ENCODE data around the gene CCDC192. TPM values are rescaled to one million over a fixed set of nuclear protein-coding genes. Genes with fewer than 3 reads are reported as not detected.
"Not testable (repeated sequence)": the region's sequence is repeated elsewhere in the genome, so short reads cannot be mapped to it uniquely, and the experiment has no call there.

Gene CCDC192
- total RNA-seq, 2 experiments from 2014 or later = not detected

DNA sequence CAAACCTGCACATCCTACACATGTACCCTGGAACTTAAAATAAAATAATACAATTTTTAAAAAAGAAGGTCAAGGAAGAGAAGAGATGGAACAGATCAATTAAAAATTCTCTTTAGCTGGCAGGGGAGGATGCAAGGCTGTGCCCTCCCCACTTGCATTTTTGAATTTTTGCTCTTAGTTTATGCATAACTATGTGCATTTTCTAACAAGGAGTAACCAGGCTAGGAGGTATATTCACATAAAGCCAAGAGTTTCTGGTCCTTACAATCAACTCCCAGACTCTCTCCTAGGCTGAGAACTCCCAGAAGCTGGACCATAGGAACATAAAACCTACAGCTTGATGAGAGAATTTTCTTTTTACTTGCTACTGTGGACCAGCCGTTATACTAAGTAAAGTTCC is 29.8 kb downstream of the CCDC192 start:
- H3K27ac Mint-ChIP-seq = no peak overlapping the region

DNA sequence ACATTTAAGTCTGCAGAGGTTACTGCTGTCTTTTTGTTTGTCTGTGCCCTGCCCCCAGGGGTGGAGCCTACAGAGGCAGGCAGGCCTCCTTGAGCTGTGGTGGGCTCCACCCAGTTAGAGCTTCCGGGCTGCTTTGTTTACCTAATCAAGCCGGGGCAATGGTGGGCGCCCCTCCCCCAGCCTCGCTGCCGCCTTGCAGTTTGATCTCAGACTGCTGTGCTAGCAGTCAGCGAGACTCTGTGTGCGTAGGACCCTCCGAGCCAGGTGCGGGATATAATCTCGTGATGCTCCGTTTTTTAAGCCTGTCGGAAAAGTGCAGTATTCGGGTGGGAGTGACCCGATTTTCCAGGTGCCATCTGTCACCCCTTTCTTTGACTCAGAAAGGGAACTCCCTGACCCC is 36.2 kb downstream of the CCDC192 start:
- H3K27ac Mint-ChIP-seq, POLR2A ChIA-PET: not testable (repeated sequence)
- peak in 1 of 14 experiments; percentile 6 for DNase-seq

More for the DNA sequence above, 29.8 kb downstream of the CCDC192 start:
- intact Hi-C loops (cut with DNase I, micrococcal nuclease) = no loop called here
- H3K36me3 Mint-ChIP-seq (ENCODE audit: low read depth) = no peaks in the 10 kb centered on the region
- no peak overlapping the region for H3K4me3 Mint-ChIP-seq
- Histone ChIP-seq H3K4me3 (ENCODE audit: low read length) (no peak overlapping the region), H3K9me3 (ENCODE audit: control insufficient read depth in 1 of 2, insufficient read depth in 1 of 2, low read length in 2 of 2) (no peaks in the 10 kb centered on the region), H3K4me1 (ENCODE audit: insufficient read depth, low read length) (no peaks in the 10 kb centered on the region), H3K27ac (ENCODE audit: low read depth in 1 of 2, low read length in 2 of 2) (no peak overlapping the region), H3K36me3 (ENCODE audit: insufficient read depth, low read length) (no peaks in the 10 kb centered on the region), H3K27me3 (ENCODE audit: control insufficient read depth in 1 of 2, insufficient read depth in 2 of 2, low read length in 2 of 2) (no peaks in the 10 kb centered on the region)
- no peaks in the 10 kb centered on the region for H3K4me1 Mint-ChIP-seq (ENCODE audit: low read depth)
- ChIA-PET CTCF (no interaction called here), POLR2A (no interaction called here)
- no peaks in the 10 kb centered on the region for H3K27me3 Mint-ChIP-seq
- no peak for ATAC-seq (ENCODE audit: poor library complexity)
- peaks cover 2% of the 10 kb centered on the region for H3K9me3 Mint-ChIP-seq
- DNase-seq = no peak
- TF ChIP-seq CTCF (IDR thresholded peaks at IDR 0.05) = no peak

GRCh38 chr5:127739807-127740384 is 36.7 kb downstream of the CCDC192 start:
- peaks cover 5% of the 10 kb centered on the region for H3K4me1 Mint-ChIP-seq (ENCODE audit: low read depth)
- no peaks in the 10 kb centered on the region for H3K36me3 Mint-ChIP-seq (ENCODE audit: low read depth)
- ChIA-PET POLR2A (no interaction called here), CTCF (no interaction called here)
- no peak for TF ChIP-seq CTCF (IDR thresholded peaks at IDR 0.05)
- H3K27ac ChIP-seq (ENCODE audit: low read depth in 1 of 2, low read length in 2 of 2) = no peak overlapping the region
- peaks cover 27% of the 10 kb centered on the region for H3K27me3 Mint-ChIP-seq
- no peaks in the 10 kb centered on the region for H3K36me3 ChIP-seq (ENCODE audit: insufficient read depth, low read length)
- H3K4me3 Mint-ChIP-seq = no peak overlapping the region
- DNase-seq (no peak), ATAC-seq (ENCODE audit: poor library complexity) (no peak)
- no peaks in the 10 kb centered on the region for H3K27me3 ChIP-seq (ENCODE audit: control insufficient read depth in 1 of 2, insufficient read depth in 2 of 2, low read length in 2 of 2)
- H3K4me3 ChIP-seq (ENCODE audit: low read length) = no peak overlapping the region
- H3K9me3 Mint-ChIP-seq = no peaks in the 10 kb centered on the region
- no peaks in the 10 kb centered on the region for H3K9me3 ChIP-seq (ENCODE audit: control insufficient read depth in 1 of 2, insufficient read depth in 1 of 2, low read length in 2 of 2)
- no peak overlapping the region for H3K27ac Mint-ChIP-seq
- intact Hi-C loops (cut with DNase I, micrococcal nuclease) = no loop called here
- no peaks in the 10 kb centered on the region for H3K4me1 ChIP-seq (ENCODE audit: insufficient read depth, low read length)

More for the DNA sequence above, 36.2 kb downstream of the CCDC192 start:
- H3K36me3 ChIP-seq (ENCODE audit: insufficient read depth, low read length); H3K4me1 Mint-ChIP-seq (ENCODE audit: low read depth); H3K27ac ChIP-seq (ENCODE audit: low read depth in 1 of 2, low read length in 2 of 2); H3K27me3 ChIP-seq (ENCODE audit: control insufficient read depth in 1 of 2, insufficient read depth in 2 of 2, low read length in 2 of 2); CTCF ChIA-PET; ATAC-seq (ENCODE audit: poor library complexity); H3K9me3 Mint-ChIP-seq; H3K36me3 Mint-ChIP-seq (ENCODE audit: low read depth); H3K4me3 Mint-ChIP-seq; H3K4me3 ChIP-seq (ENCODE audit: low read length); H3K4me1 ChIP-seq (ENCODE audit: insufficient read depth, low read length); H3K9me3 ChIP-seq (ENCODE audit: control insufficient read depth in 1 of 2, insufficient read depth in 1 of 2, low read length in 2 of 2); intact Hi-C loops (cut with DNase I, micrococcal nuclease): not testable (repeated sequence)
- peaks cover 26% of the 10 kb centered on the region for H3K27me3 Mint-ChIP-seq

GRCh38 chr5:127741412-127741811 is 38.2 kb downstream of the CCDC192 start:
- Mint-ChIP-seq H3K27me3 (peaks cover 27% of the 10 kb centered on the region), H3K36me3 (ENCODE audit: low read depth) (no peaks in the 10 kb centered on the region), H3K4me1 (ENCODE audit: low read depth) (peaks cover 5% of the 10 kb centered on the region), H3K4me3 (no peak overlapping the region), H3K27ac (no peak overlapping the region), H3K9me3 (no peaks in the 10 kb centered on the region)
- intact Hi-C loops (cut with DNase I, micrococcal nuclease) = no loop called here
- CTCF ChIA-PET = no interaction called here
- Histone ChIP-seq H3K4me3 (ENCODE audit: low read length) (no peak overlapping the region), H3K9me3 (ENCODE audit: control insufficient read depth in 1 of 2, insufficient read depth in 1 of 2, low read length in 2 of 2) (no peaks in the 10 kb centered on the region), H3K27me3 (ENCODE audit: control insufficient read depth in 1 of 2, insufficient read depth in 2 of 2, low read length in 2 of 2) (no peaks in the 10 kb centered on the region), H3K27ac (ENCODE audit: low read depth in 1 of 2, low read length in 2 of 2) (no peak overlapping the region), H3K36me3 (ENCODE audit: insufficient read depth, low read length) (no peaks in the 10 kb centered on the region), H3K4me1 (ENCODE audit: insufficient read depth, low read length) (no peaks in the 10 kb centered on the region)
- TF ChIP-seq CTCF (IDR thresholded peaks at IDR 0.05) = no peak
- ATAC-seq (ENCODE audit: poor library complexity) = no peak
- DNase-seq = no peak
- POLR2A ChIA-PET = no interaction called here

Measured in CD4-positive, alpha-beta T cell (primary cell).